Kidney epithelial cell (primary cell): ENCODE data around the gene ASXL1. TPM values are rescaled to one million over a fixed set of nuclear protein-coding genes. Genes with fewer than 3 reads are reported as not detected.

Experiments used
- DNase-seq: peaks from one replicate; pipeline ENCODE4 v3.0.0-alpha.2; 2010; ENCODE audit warnings: low read depth
- H3K27me3 ChIP-seq: 2 replicates; pipeline ENCODE4 v1.6.0; 2011; ENCODE audit warnings: low read length; ENCODE audit not compliant: control insufficient read depth, insufficient read depth
- H3K36me3 ChIP-seq: 2 replicates; pipeline ENCODE4 v1.5.1; 2011; ENCODE audit warnings: low read length; ENCODE audit not compliant: control insufficient read depth, insufficient read depth
- H3K4me3 ChIP-seq: 2 replicates; pipeline ENCODE4 v1.5.1; 2011; ENCODE audit warnings: low read depth, mild to moderate bottlenecking, control low read depth, low read length
- total RNA-seq: library from RNA; depleted of rRNA; stranded (reverse); fragments of >200 nt; gene quantifications from 2 replicates; pipeline ENCODE4 v1.2.3, GENCODE V29; 2015
- TF ChIP-seq, protein P1 (sequence below): IDR thresholded peaks from 2 replicates; pipeline ENCODE4 v1.5.1; 2011; ENCODE audit warnings: mild to moderate bottlenecking, moderate library complexity, low read length, control low read depth, inconsistent platforms; ENCODE audit not compliant: insufficient read depth, poor library complexity, severe bottlenecking

The ASXL1 gene
- total RNA-seq, 1 donor from 2014 or later = 31.6 TPM

DNA sequence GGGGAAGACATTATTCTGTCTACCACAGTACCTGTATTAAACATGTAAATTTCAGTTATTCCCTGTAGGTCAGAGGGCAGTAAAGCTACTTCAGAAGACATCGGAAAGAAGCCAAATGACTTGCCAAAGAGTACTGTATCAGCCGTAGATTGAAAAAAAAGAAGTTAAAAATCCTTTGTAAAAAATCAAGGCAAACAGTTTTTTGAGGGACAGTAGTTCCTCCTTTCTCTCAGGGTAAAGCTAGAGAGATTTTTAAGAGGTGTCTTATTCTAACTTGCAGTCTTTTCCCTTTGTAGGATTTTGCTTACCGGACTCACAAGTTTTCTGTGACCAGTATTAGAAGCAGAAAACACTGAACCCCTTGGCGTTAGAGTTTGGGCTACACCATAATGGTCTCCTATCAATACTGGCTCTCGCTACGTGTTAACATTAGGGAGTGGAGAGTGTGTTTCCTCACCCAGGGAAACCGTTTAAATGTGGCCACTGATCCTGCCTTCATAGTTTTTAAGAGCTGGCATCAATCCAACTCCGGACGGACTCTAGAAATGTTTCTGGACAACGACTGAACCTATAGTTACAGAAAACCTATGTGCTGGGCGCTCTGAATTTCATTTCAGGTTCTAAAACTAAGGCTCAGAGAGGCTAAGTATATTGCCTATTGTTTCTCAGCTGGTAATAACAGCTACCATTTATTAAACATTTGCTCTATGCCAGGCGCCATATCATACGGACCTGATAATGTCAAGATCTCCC is 1.3 kb upstream of the ASXL1 start:
- Histone ChIP-seq H3K27me3 (no peaks in the 10 kb centered on the region), H3K36me3 (no peaks in the 10 kb centered on the region), H3K4me3 (peak overlapping the region; percentile 49)
- TF ChIP-seq, protein P1, sequence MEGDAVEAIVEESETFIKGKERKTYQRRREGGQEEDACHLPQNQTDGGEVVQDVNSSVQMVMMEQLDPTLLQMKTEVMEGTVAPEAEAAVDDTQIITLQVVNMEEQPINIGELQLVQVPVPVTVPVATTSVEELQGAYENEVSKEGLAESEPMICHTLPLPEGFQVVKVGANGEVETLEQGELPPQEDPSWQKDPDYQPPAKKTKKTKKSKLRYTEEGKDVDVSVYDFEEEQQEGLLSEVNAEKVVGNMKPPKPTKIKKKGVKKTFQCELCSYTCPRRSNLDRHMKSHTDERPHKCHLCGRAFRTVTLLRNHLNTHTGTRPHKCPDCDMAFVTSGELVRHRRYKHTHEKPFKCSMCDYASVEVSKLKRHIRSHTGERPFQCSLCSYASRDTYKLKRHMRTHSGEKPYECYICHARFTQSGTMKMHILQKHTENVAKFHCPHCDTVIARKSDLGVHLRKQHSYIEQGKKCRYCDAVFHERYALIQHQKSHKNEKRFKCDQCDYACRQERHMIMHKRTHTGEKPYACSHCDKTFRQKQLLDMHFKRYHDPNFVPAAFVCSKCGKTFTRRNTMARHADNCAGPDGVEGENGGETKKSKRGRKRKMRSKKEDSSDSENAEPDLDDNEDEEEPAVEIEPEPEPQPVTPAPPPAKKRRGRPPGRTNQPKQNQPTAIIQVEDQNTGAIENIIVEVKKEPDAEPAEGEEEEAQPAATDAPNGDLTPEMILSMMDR = no peak
- DNase-seq = no peak

DNA sequence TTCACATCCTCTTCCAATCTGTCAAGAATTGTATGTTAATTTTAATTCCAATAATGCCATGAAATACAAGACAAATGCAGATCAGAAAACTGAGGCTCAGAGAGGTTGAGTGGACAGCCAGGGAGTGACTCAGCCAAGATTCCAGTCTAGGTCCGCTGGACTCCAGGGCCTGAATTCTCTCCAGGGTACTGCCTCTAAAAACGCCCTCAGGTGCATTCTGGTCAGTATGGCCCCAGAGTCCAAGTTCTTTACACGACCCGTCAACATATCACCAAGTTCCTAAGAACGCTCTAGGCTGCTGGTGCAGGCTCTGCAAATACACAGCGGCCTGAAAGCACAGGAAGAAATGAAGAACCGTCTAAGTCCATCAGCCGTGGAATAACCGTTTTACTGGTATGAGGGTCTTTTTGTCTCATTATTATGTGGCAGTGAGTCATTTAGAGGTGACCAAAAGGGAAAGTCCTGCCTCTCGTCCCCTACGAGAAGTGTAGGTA is 709 bp upstream of the ASXL1 start:
- no peaks in the 10 kb centered on the region for H3K36me3 ChIP-seq
- TF ChIP-seq, protein P1 = no peak
- no peaks in the 10 kb centered on the region for H3K27me3 ChIP-seq
- H3K4me3 ChIP-seq = peak overlapping the region; percentile 49
- DNase-seq = no peak

DNA sequence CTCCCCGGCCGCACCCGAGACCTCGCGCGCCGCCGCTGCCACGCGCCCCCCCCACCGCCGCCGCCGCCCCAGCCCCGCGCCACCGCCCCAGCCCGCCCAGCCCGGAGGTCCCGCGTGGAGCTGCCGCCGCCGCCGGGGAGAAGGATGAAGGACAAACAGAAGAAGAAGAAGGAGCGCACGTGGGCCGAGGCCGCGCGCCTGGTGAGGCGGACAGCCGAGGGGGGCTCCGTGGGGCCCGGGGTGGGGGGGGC is 426 bp downstream of the ASXL1 start:
- no peak for DNase-seq
- no peaks in the 10 kb centered on the region for H3K36me3 ChIP-seq

DNA sequence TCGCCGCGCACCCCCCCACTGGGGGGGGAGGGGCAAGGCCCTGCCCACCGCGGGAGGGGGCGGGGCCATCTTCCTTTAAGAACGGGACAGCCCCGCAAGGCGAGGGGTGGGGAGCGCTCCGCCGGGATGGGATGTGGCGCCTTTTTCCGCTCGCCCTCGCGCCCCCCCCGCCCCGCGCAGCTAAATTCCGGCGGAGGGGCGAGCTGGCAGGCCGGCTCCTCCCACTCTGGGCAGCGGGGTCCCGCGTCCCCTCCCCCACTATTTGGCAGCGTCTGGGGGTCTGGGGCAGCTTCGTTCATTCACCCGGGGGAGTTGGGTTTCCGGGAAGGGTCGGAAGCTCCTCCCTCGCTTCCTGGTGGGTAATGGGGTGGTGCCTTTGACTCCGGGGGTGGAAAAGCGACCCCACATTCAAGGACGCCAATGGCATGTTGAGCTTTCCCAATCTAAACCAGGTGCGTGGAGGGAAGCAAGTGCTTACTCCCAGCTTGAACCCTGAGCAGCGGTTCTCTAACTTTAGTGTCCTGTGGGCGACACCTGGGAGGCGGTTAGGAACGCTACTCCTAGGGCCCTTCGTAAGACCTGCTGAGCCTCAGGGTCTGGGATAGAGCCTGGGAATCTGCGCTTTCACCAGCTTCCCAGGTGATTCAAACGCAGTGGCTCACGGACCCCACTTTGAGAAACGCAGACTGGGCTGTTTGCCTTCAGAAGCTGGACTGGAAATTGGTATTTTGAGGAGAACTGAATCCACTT is 927 bp downstream of the ASXL1 start:
- peak overlapping the region; percentile 49 for H3K4me3 ChIP-seq
- DNase-seq = no peak
- H3K27me3 ChIP-seq = no peaks in the 10 kb centered on the region
- H3K36me3 ChIP-seq = no peaks in the 10 kb centered on the region
- TF ChIP-seq, protein P1 = no peak

More for the DNA sequence above, 426 bp downstream of the ASXL1 start:
- Histone ChIP-seq H3K4me3 (peak overlapping the region; percentile 49), H3K27me3 (no peaks in the 10 kb centered on the region)
- TF ChIP-seq, protein P1 = no peak

DNA sequence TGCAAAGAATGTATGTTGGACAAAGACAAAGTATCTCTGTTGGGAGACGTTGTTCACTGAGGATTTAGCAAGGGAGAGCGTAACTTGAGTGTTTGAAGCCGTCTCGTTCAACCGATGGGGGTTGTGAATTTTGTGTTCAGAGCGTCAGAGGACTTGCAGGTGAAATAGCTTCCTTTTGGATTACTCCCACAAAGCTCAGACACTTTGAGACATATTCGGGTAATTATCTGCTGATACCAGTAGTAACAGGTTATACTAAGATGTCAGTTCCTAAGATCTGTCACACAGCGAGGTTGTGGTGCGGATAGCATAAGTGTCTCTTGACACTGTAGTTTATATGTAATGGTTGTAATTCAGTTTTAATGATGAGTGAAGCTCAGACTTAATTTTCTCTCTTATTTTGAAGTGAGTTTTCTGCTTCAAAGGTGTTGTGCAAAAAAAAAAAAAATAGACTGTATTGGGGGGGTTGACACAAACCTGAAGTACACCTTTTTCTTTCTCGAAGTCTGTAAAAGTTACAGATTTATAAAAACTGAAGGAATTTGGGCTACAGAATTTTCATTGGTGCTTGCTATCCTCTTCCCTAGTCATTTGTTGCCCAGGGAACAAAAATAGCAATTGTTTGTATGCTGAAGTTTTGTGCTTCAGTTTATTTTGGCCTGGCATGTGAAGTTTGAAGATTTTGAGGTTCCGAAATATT is 1.7 kb downstream of the ASXL1 start:
- TF ChIP-seq, protein P1 = no peak
- H3K27me3 ChIP-seq = no peaks in the 10 kb centered on the region
- peak overlapping the region; percentile 49 for H3K4me3 ChIP-seq
- no peak for DNase-seq
- H3K36me3 ChIP-seq = no peaks in the 10 kb centered on the region
